ENCODE measurements around the gene ADCY2. TPM values are rescaled to one million over a fixed set of nuclear protein-coding genes. Genes with fewer than 3 reads are reported as not detected.

The ADCY2 gene
- total RNA-seq, 2 donors from 2014 or later = 5.2 to 17.7 TPM

DNA sequence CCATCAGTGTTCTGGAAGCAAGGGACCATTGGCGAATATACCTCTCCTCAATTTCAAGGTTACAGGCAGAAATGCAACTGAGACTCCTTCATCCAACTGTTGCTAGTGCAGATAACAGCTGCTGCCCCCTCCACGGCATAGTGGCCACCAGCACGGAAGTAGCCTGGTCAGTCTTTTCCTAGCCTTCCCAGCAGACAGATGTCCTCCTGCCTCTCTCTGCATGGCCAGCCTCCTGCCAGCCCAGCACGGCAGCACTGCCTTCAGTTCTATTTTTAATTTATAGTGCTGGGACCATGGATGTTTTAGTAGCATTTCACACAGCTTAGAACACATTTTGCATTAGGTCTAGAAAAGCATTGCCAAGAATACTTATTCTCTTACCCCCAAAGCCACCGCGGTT lies 266.4 kb downstream of the ADCY2 start:
- Histone ChIP-seq H3K4me3 (no peak overlapping the region), H3K27ac (no peak overlapping the region), H3K36me3 (no peaks in the 10 kb centered on the region), H3K4me1 (replicated peaks) (no peaks in the 10 kb centered on the region), H3K9me3 (no peaks in the 10 kb centered on the region), H3K27me3 (replicated peaks; ENCODE audit: insufficient read depth) (no peaks in the 10 kb centered on the region)
- intact Hi-C loops (cut with DNase I) = no loop called here
- DNase-seq (ENCODE audit: low spot score) = no peak
- TF ChIP-seq, protein P1, sequence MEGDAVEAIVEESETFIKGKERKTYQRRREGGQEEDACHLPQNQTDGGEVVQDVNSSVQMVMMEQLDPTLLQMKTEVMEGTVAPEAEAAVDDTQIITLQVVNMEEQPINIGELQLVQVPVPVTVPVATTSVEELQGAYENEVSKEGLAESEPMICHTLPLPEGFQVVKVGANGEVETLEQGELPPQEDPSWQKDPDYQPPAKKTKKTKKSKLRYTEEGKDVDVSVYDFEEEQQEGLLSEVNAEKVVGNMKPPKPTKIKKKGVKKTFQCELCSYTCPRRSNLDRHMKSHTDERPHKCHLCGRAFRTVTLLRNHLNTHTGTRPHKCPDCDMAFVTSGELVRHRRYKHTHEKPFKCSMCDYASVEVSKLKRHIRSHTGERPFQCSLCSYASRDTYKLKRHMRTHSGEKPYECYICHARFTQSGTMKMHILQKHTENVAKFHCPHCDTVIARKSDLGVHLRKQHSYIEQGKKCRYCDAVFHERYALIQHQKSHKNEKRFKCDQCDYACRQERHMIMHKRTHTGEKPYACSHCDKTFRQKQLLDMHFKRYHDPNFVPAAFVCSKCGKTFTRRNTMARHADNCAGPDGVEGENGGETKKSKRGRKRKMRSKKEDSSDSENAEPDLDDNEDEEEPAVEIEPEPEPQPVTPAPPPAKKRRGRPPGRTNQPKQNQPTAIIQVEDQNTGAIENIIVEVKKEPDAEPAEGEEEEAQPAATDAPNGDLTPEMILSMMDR (IDR thresholded peaks at IDR 0.05) = no peak
- TF ChIP-seq POLR2AphosphoS5 (IDR thresholded peaks at IDR 0.05) = no peak
- TF ChIP-seq POLR2A (IDR thresholded peaks at IDR 0.05) = no peak
- 91% methylated on average over 6 of the region's 6 CpGs for WGBS

DNA sequence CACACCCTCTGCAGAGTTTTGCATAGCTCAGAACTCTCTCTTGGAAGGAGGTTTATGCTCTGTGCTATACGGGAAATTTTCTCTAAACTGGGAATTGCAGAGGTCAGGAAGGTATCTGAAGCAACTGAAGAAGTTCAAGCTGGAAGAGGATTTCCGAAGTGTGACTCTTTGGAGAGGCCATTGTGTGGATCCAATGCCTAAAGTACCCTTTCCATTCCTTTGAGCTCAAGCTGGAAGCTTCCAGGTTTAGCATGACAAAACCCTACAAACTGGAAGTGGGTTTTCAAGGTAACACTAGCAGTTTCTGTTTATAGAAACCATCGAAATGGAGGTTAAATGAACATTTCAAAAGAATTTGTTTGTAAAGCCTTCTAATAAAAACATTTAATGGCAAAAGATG lies 267.9 kb downstream of the ADCY2 start:
- TF ChIP-seq POLR2AphosphoS5 (IDR thresholded peaks at IDR 0.05) = no peak
- TF ChIP-seq, protein P1 (IDR thresholded peaks at IDR 0.05) = no peak
- TF ChIP-seq POLR2A (IDR thresholded peaks at IDR 0.05) = no peak
- intact Hi-C loops (cut with DNase I) = no loop called here
- H3K36me3 ChIP-seq = no peaks in the 10 kb centered on the region
- no peak overlapping the region for H3K27ac ChIP-seq
- H3K27me3 ChIP-seq (replicated peaks; ENCODE audit: insufficient read depth) = no peaks in the 10 kb centered on the region
- H3K4me3 ChIP-seq = no peak overlapping the region
- DNase-seq (ENCODE audit: low spot score) = no peak
- H3K9me3 ChIP-seq = no peaks in the 10 kb centered on the region
- WGBS = 76% methylated on average over 3 of the region's 3 CpGs
- H3K4me1 ChIP-seq (replicated peaks) = no peaks in the 10 kb centered on the region

DNA sequence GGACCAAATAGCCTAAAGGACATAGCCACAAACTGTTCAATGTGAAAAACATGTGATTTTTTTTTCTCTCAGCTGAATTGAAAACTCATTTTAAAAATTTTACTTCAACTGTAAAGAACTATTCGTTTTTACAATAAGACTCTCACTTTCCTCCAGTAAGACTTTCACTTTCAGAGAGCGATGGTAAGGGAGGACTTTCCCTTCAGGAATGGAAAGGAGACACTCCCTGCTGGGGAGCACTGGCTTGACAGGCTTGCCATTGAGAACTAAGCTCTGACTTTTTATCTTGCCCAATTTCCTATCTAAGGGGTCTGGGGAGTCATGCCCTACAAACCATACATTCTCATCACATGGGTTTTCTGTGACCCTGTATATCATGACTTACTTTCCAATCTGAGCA lies 268.3 kb downstream of the ADCY2 start:
- no peak for DNase-seq (ENCODE audit: low spot score)

DNA sequence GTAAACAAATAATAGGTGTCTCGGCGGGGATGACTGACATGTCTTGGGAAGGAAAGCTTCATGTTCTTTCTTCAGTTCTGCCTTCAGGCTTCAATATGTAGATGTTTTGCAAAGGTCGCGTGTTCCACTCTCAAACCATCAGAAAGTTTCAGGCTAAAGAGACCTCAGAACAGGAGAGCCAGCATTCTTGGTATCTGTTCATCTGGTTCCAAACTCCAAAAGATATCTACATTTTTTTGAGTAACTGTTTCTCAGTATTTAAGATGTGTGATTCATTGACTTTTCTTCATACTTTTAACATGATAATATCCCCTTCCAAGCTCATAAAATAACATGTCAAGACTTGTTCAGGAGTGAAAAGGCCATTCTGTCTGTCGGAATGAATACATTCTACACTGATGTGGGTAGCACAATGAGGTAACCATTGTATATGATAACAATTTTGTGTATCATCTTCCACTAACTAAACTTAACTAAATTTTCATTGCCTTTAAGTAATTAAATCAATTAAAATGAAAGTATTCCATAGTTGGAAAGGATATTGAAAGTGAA lies 271.4 kb downstream of the ADCY2 start:
- no peak for DNase-seq (ENCODE audit: low spot score)
- no peaks in the 10 kb centered on the region for H3K9me3 ChIP-seq
- no peaks in the 10 kb centered on the region for H3K27me3 ChIP-seq (replicated peaks; ENCODE audit: insufficient read depth)
- 65% methylated on average over 5 of the region's 5 CpGs for WGBS
- H3K4me3 ChIP-seq = no peak overlapping the region
- TF ChIP-seq, protein P1 (IDR thresholded peaks at IDR 0.05) = no peak
- TF ChIP-seq POLR2A (IDR thresholded peaks at IDR 0.05) = no peak
- no peak for TF ChIP-seq POLR2AphosphoS5 (IDR thresholded peaks at IDR 0.05)
- no peaks in the 10 kb centered on the region for H3K36me3 ChIP-seq
- no peak overlapping the region for H3K27ac ChIP-seq
- no peaks in the 10 kb centered on the region for H3K4me1 ChIP-seq (replicated peaks)
- intact Hi-C loops (cut with DNase I) = no loop called here

More for the DNA sequence above, 268.3 kb downstream of the ADCY2 start:
- Histone ChIP-seq H3K9me3 (no peaks in the 10 kb centered on the region), H3K27me3 (replicated peaks; ENCODE audit: insufficient read depth) (no peaks in the 10 kb centered on the region), H3K27ac (no peak overlapping the region), H3K4me1 (replicated peaks) (no peaks in the 10 kb centered on the region), H3K4me3 (no peak overlapping the region), H3K36me3 (no peaks in the 10 kb centered on the region)
- WGBS = 64% methylated on average over 2 of the region's 2 CpGs
- TF ChIP-seq, protein P1 (IDR thresholded peaks at IDR 0.05) = no peak
- TF ChIP-seq POLR2A (IDR thresholded peaks at IDR 0.05) = no peak
- intact Hi-C loops (cut with DNase I) = no loop called here

DNA sequence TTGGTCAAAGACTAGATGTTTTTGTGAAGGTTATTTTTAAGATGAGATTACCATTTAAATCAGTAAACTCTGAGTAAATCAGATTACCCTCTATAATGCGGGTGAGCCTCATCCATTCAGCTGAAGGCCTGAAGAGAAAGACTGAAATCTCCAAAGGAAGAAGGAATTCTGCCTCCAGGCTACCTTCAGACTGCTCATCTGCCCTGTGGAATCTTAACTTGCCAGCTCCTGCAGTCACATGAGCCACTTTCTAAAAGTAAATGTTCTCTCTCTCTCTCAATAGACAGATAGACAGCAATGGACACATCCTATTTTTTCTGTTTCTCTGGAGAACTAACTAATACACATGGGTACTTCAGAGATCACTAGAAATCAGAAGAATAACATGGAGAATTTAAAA lies 272.2 kb downstream of the ADCY2 start:
- Histone ChIP-seq H3K4me1 (replicated peaks) (no peaks in the 10 kb centered on the region), H3K4me3 (no peak overlapping the region), H3K27ac (no peak overlapping the region), H3K36me3 (no peaks in the 10 kb centered on the region), H3K9me3 (no peaks in the 10 kb centered on the region), H3K27me3 (replicated peaks; ENCODE audit: insufficient read depth) (no peaks in the 10 kb centered on the region)
- intact Hi-C loops (cut with DNase I) = no loop called here
- WGBS = 94% methylated on average over 1 of the region's 1 CpG
- TF ChIP-seq POLR2AphosphoS5 (IDR thresholded peaks at IDR 0.05) (no peak), POLR2A (IDR thresholded peaks at IDR 0.05) (no peak)
- TF ChIP-seq, protein P1 (IDR thresholded peaks at IDR 0.05) = no peak
- DNase-seq (ENCODE audit: low spot score) = no peak

All from prostate gland (tissue), 2 donors.